Cardiac septum (tissue), 1 donor: ENCODE data around the gene ZNF548. TPM values are rescaled to one million over a fixed set of nuclear protein-coding genes. Genes with fewer than 3 reads are reported as not detected.
"Not testable (repeated sequence)": the region's sequence is repeated elsewhere in the genome, so short reads cannot be mapped to it uniquely, and the experiment has no call there.

Source experiments
- DNase-seq: peaks from one replicate; pipeline ENCODE4 v3.0.0-alpha.2; 2020; ENCODE audit warnings: low spot score
- intact Hi-C: fragments of 100-400 bp; cut with DNase I; formaldehyde crosslinking; loops from one replicate; pipeline ENCODE4 v1.14.0; 2022
- long read RNA-seq: library from polyadenylated mRNA; unstranded; transcript quantifications from one replicate; pipeline ENCODE4 v2.0.0, GENCODE V29; 2021
- total RNA-seq: library from RNA; stranded (reverse); fragmentation: NEBNext Ultra II Directional; extraction: Animal tissue kit (Norgen Biotek cat#: 25700); gene quantifications from one replicate; pipeline ENCODE4 v1.2.1, GENCODE V29; 2021
- donor health status: DM: no; HTN: no; CAD: no.

ZNF548 gene
- total RNA-seq, result 16.1 TPM
- long read RNA-seq, transcript ZNF548-201 (4 exons, 2,115 nt), result major isoform, 13 of 14 reads
- long read RNA-seq, partial matches to known transcripts, result 0 of 14 reads
- long read RNA-seq, other reads (novel, unspliced or antisense), result 1 of 14 reads

DNA sequence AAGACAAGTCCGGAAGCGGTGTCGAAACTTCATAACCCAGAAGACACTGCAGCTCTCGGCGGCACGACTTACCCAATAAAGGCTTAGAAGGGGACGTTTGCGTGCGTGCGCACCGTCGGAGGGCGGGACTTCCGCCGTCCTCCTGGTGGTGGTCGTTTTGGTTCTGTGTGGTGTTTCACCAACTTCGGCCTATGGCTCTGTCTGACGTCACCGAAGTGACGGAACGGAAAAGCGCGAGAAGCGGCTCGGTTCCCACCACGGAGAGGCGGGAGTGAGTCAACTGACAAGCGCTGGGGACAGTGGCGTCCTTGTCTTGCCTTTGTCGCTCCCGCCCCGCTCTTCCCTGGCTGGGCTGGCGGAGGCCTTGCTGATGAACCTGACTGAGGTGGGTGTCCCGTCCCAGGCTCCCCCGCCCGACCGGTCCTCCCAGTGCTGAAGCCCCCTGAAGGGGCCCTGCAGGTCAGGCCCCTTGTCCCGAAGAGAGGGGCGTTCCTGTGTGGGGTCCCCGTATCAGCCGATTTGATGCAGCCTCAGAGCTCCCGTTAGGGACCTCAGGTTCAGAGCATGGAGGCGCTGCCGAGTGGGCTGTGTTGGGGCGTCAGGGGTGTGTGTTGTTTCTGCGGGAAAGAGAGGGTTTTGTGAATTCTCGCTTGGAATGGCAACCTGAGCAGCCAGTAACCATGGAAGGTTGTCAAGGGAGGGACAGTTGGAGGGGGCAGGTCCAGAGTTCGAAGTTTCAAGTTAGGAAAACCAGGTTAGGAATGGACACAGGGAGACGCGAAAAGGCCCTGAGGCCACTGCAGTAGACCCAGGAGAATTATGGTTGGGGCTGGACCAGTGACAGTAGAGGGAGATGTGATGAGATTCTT, at the start of gene ZNF548:
Gene ZNF548, plus strand, starts transcription at position 125 of the 869 bp plus-strand sequence. Its CDS starts 246 bp downstream, at position 371.
- DNase-seq, result peak; percentile 95
- intact Hi-C loops, result loop anchor here (2.0 to 5.0 kb wide), 2 partner anchors 27 to 38 kb away; partner anchors contain the start of genes TRAPPC2B, ZNF304 and ZNF547

- intact Hi-C loops, result no loop called here
- DNase-seq, result no peak
These were observed 47.1 kb upstream of the ZNF548 start for GRCh38 chr19:57342582-57342981.

- no peak for DNase-seq
- intact Hi-C loops, result no loop called here
These were observed 41.5 kb upstream of the ZNF548 start for GRCh38 chr19:57348136-57348535.

GRCh38 chr19:57350877-57351805, 38.5 kb upstream of the ZNF548 start, which contains the start of gene ZNF304:
TSS of gene ZNF304 (plus strand) at chr19:57351271. CDS start at chr19:57351665, 394 bp downstream.
- peak; percentile 96 for DNase-seq
- intact Hi-C loops, result loop anchor here (2.0 to 5.0 kb wide), 2 partner anchors 41 to 70 kb away; partner anchors contain the start of gene ZNF460

- intact Hi-C loops, result loop anchor here (2.0 to 5.0 kb wide), 2 partner anchors 40 to 71 kb away; partner anchors contain the start of gene ZNF460
- DNase-seq, result no peak
These were observed 37.8 kb upstream of the ZNF548 start for GRCh38 chr19:57351867-57352266.

- no peak for DNase-seq
- intact Hi-C loops, result no loop called here
These were observed 33.7 kb upstream of the ZNF548 start for GRCh38 chr19:57355916-57356315.

GRCh38 chr19:57357406-57357805, 32.2 kb upstream of the ZNF548 start:
- DNase-seq, result no peak
- intact Hi-C loops, result no loop called here

- intact Hi-C loops, result no loop called here
- no peak for DNase-seq
These were observed 30.4 kb upstream of the ZNF548 start for GRCh38 chr19:57359300-57359699.

DNA sequence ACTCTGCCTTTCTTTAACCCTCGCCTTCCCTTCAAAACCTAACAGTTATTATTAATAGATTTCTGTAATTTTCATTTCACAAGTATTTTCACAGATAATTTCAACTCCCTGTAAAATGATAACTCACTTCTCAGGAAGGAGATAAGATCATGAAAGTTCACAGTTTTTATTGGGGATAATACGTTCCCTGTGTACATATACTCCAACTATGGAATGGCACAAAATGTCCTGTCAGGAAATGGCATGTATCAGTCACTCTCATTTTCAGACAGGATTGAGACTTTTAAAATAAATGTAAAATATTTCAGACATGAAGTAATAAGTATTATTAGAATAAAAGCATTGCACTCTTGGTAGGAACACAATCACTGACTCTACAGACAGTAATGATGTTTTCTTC, 27.2 kb upstream of the ZNF548 start:
- DNase-seq, result no peak
- intact Hi-C loops, result loop anchor here (2.0 to 5.0 kb wide), 2 partner anchors 26 to 40 kb away; partner anchors contain the start of genes ZNF543 and ZNF548

DNA sequence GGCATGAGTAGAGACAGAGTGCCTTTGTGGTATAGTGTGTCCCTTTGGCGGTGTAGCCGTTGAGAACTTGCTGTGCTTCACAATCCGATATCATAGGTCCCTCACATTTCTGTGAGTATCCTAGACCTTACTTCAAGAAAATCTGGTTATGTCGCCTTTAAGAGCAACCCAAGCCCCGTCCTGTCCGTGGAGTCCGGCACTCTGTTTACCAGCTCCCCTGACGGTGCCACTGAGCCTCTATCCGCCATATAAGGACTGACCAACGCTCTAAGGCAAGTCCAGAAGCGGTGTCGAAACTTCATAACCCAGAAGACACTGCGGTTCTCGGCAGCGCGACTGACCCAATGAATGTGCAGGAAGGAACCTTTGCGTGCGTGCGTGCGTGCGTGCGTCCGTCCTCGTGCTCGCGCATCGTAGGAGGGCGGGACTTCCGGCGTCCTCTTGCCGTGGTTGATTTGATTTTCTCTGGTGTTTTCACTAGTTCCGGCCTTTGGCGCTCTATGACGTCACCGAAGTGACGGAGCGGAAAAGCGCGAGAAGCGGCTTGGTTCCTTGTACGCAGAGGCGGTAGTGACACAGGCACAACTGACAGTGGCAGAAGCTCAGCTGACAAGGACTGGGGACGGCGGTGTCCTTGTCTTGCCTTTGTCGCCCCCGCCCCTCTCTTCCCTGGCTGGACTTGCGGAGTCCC, 26.5 kb upstream of the ZNF548 start, which contains the start of the genes TRAPPC2B and ZNF547:
Gene TRAPPC2B, plus strand, starts transcription at position 555 of the 691 bp plus-strand sequence. CDS start 1,283 bp downstream, outside the sequence.
Gene ZNF547, plus strand, starts transcription at position 555 of the 691 bp plus-strand sequence. CDS start 5,005 bp downstream, outside the sequence.
- intact Hi-C loops, result loop anchor here (1.0 to 5.0 kb wide), 3 partner anchors 26 to 83 kb away; partner anchors contain the start of genes ZNF460, ZNF543 and ZNF548
- peak; percentile 99 for DNase-seq

GRCh38 chr19:57363688-57364181, 25.9 kb upstream of the ZNF548 start:
- intact Hi-C loops, result loop anchor here (1.0 to 5.0 kb wide), 3 partner anchors 25 to 83 kb away; partner anchors contain the start of genes ZNF460, ZNF543 and ZNF548
- DNase-seq, result no peak

DNA sequence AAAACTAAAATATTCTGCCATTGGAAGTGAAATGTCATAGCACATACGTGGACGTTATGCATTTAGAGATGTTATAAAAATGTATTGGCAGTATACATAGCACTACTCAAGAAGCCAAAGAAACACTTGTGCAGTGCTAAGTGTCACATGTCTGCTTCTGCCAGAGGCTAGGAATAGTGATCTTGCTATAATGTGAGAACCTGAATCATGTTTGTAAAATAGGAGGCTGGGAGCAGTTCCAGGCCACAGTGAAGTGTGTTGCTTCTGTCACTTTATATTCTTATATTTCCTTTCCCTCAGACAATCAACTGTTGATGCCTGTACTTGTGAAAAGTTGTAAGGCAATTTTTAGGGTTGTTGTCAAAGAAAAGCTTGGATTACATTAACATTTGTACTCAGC, 22.9 kb upstream of the ZNF548 start:
- intact Hi-C loops, result no loop called here

GRCh38 chr19:57374179-57374578, 15.5 kb upstream of the ZNF548 start:
- intact Hi-C loops, result no loop called here
- no peak for DNase-seq

More for the DNA sequence above, 22.9 kb upstream of the ZNF548 start:
- DNase-seq, result no peak

- DNase-seq, intact Hi-C loops: not testable (repeated sequence)
These were observed 15.0 kb upstream of the ZNF548 start for GRCh38 chr19:57374647-57375046.

DNA sequence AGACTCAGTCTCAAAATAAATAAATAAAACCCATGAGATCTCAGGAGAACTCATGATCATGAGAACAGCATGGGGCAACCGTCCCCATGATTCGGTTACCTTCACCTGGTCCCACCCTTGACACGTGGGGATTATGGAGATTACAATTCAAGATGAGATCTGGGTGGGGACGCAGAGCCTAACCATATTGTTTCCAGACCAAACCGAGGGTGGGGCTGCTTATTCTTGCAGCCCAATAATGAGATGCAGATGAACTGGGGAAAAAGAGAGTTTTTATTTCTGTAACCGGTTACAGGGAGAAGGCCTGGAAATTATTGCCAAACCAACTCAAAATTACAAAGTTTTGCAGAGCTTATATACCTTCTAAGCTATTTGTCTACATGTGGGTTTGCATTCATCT, 13.5 kb upstream of the ZNF548 start:
- no peak for DNase-seq

GRCh38 chr19:57377498-57378146, 12.0 kb upstream of the ZNF548 start:
- intact Hi-C loops, result no loop called here
- no peak for DNase-seq

More for the DNA sequence above, 13.5 kb upstream of the ZNF548 start:
- intact Hi-C loops, result no loop called here

DNA sequence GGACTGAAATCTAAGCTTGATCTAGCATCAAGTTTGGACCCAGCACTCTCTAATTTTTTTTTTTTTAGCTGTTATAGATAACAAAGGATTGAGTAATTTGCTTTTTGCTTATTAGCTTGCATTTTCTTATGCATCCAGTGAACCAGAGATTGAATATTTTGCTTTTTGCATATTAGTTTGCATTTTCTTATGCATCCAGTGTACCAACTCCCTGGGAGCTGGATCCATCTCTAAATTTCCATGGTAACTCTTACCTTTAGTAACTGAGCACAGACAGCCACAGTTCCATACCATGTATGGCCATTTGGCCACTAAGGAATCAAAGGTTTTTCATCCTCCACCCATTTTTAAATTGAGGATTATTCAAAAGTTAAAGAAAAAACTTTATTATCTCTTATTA, 8.7 kb upstream of the ZNF548 start:
- no peak for DNase-seq
- intact Hi-C loops, result no loop called here
